CD14-positive monocyte (primary cell): ENCODE results near the gene LENG1. TPM values are rescaled to one million over a fixed set of nuclear protein-coding genes. Genes with fewer than 3 reads are reported as not detected.
A peak's percentile ranks its signal among the peaks of the same experiment; 100 is the strongest.

Experiments used
- DNase-seq, 3 donors: peaks; one replicate each; pipeline ENCODE4 v3.0.0-alpha.2; 2011 to 2022
- H2AFZ ChIP-seq: 2 replicates; pipeline ENCODE4 v1.6.0; 2012; ENCODE audit warnings: mild to moderate bottlenecking, low read depth, low read length, inconsistent platforms; ENCODE audit not compliant: insufficient read depth, poor library complexity, severe bottlenecking
- H3K27ac ChIP-seq, 2 donors: 1 replicate in 1 of 2; 2 replicates in 1 of 2; pipeline ENCODE4 v1.5.1; 2012 to 2013; ENCODE audit warnings: low read length in 2 of 2, control low read depth in 1 of 2, inconsistent platforms in 1 of 2, low read depth in 1 of 2, mild to moderate bottlenecking in 1 of 2
- H3K27me3 ChIP-seq, 2 donors: one replicate each; pipeline versions ENCODE4 v1.6.0 to v1.6.1; 2011 to 2013; ENCODE audit warnings: low read length in 2 of 2; ENCODE audit not compliant: control insufficient read depth in 2 of 2, insufficient read depth in 2 of 2
- H3K36me3 ChIP-seq, 2 donors: replicated peaks in 1 of 2; 1 replicate in 1 of 2; 2 replicates in 1 of 2; pipeline versions ENCODE4 v1.5.1 to v1.6.1; 2012 to 2013; ENCODE audit warnings: low read length in 2 of 2, control low read depth in 1 of 2, inconsistent platforms in 1 of 2, mild to moderate bottlenecking in 1 of 2; ENCODE audit not compliant: insufficient read depth in 2 of 2, control insufficient read depth in 1 of 2
- H3K4me1 ChIP-seq, 2 donors: 1 replicate in 1 of 2; 2 replicates in 1 of 2; pipeline versions ENCODE4 v1.5.1 to v1.6.1; 2012 to 2013; ENCODE audit warnings: low read length in 2 of 2, control low read depth in 1 of 2, inconsistent platforms in 1 of 2, mild to moderate bottlenecking in 1 of 2, moderate library complexity in 1 of 2; ENCODE audit not compliant: insufficient read depth in 2 of 2, control insufficient read depth in 1 of 2
- H3K4me2 ChIP-seq: replicated peaks from 2 replicates; pipeline ENCODE3; 2012; ENCODE audit warnings: low read length, moderate library complexity, mild to moderate bottlenecking; ENCODE audit not compliant: poor library complexity, severe bottlenecking; ENCODE audit errors: extremely low read depth
- H3K4me3 ChIP-seq, 3 experiments: fragments of 200-600 bp in 1 of 3; sonication (generic) in 1 of 3; replicated peaks in 1 of 3; 1 replicate in 2 of 3; 2 replicates in 1 of 3; pipeline ENCODE4 v1.5.1; 2011 to 2013; ENCODE audit warnings: low read length in 3 of 3, mild to moderate bottlenecking in 3 of 3, control low read depth in 2 of 3, low read depth in 2 of 3, inconsistent platforms in 1 of 3, moderate library complexity in 1 of 3
- H3K79me2 ChIP-seq: 2 replicates; pipeline ENCODE4 v1.6.0; 2012; ENCODE audit warnings: mild to moderate bottlenecking, control low read depth, inconsistent platforms, low read length, moderate library complexity; ENCODE audit not compliant: insufficient read depth
- H3K9ac ChIP-seq: 2 replicates; pipeline ENCODE4 v1.6.0; 2017; ENCODE audit warnings: low read length, mild to moderate bottlenecking; ENCODE audit not compliant: insufficient read depth, poor library complexity, severe bottlenecking
- H3K9me3 ChIP-seq, 2 donors: replicated peaks in 1 of 2; 1 replicate in 1 of 2; 2 replicates in 1 of 2; pipeline versions ENCODE4 v1.5.1 to v1.6.1; 2012 to 2013; ENCODE audit warnings: low read length in 2 of 2, control low read depth in 1 of 2; ENCODE audit not compliant: control insufficient read depth in 1 of 2, insufficient read depth in 1 of 2
- H4K20me1 ChIP-seq: 2 replicates; pipeline ENCODE4 v1.6.0; 2012; ENCODE audit warnings: mild to moderate bottlenecking, low read length, control low read depth, moderate library complexity; ENCODE audit not compliant: insufficient read depth
- H3K27ac Mint-ChIP-seq, 7 donors: one replicate each; pipeline ENCODE4 v1.8.0; 2020; ENCODE audit warnings: mild to moderate bottlenecking in 7 of 7, mixed read lengths in 7 of 7, moderate library complexity in 6 of 7, inconsistent platforms in 2 of 7
- H3K27me3 Mint-ChIP-seq, 3 donors: one replicate each; pipeline ENCODE4 v1.8.0; 2021 to 2022; ENCODE audit warnings: low read depth in 3 of 3, mild to moderate bottlenecking in 3 of 3, mixed read lengths in 3 of 3, moderate library complexity in 3 of 3, inconsistent platforms in 1 of 3
- H3K36me3 Mint-ChIP-seq, 2 donors: one replicate each; pipeline ENCODE4 v1.8.0; 2020; ENCODE audit warnings: mixed read lengths in 2 of 2, inconsistent platforms in 1 of 2, mild to moderate bottlenecking in 1 of 2
- H3K4me1 Mint-ChIP-seq: one replicate; pipeline ENCODE4 v1.8.0; 2020; ENCODE audit warnings: mild to moderate bottlenecking, mixed read lengths
- H3K4me3 Mint-ChIP-seq, 2 donors: one replicate each; pipeline ENCODE4 v1.8.0; 2020; ENCODE audit warnings: mild to moderate bottlenecking in 2 of 2, mixed read lengths in 2 of 2, moderate library complexity in 1 of 2
- H3K9me3 Mint-ChIP-seq, 7 donors: one replicate each; pipeline ENCODE4 v1.8.0; 2020 to 2022; ENCODE audit warnings: mixed read lengths in 7 of 7, mild to moderate bottlenecking in 6 of 7, moderate library complexity in 6 of 7, inconsistent platforms in 2 of 7
- WGBS: methylation state at CpG from one replicate; pipeline ENCODE4 v1.1.5; 2013; ENCODE audit warnings: missing lambda C conversion rate; ENCODE audit not compliant: insufficient coverage; 5-methylcytosine and 5-hydroxymethylcytosine counted together
- intact Hi-C, 2 donors: fragments of 100-400 bp; cut with micrococcal nuclease; formaldehyde crosslinking; loops; one replicate each; pipeline versions ENCODE4 v1.15.0 to v1.15.1; 2023
- polyA plus RNA-seq, 3 donors: library from polyadenylated mRNA; depleted of rRNA in 1 of 3; unstranded in 2 of 3; stranded (reverse) in 1 of 3; fragments of 300-500 nt in 2 of 3; fragments of >200 nt in 1 of 3; fragmentation: Illumina TruSeq in 2 of 3; gene quantifications; 1 replicate in 2 of 3; 2 replicates in 1 of 3; pipeline ENCODE4 v1.2.3, GENCODE V29; 2012 to 2021
- TF ChIP-seq, protein P1 (sequence below): fragments of 200-600 bp; IDR thresholded peaks from one replicate; pipeline ENCODE4 v1.8.0; 2022; ENCODE audit warnings: antibody characterized with exemption, mild to moderate bottlenecking

Gene LENG1
- polyA plus RNA-seq, 3 donors: 3.4 to 5.4 (median 4.2) TPM

DNA sequence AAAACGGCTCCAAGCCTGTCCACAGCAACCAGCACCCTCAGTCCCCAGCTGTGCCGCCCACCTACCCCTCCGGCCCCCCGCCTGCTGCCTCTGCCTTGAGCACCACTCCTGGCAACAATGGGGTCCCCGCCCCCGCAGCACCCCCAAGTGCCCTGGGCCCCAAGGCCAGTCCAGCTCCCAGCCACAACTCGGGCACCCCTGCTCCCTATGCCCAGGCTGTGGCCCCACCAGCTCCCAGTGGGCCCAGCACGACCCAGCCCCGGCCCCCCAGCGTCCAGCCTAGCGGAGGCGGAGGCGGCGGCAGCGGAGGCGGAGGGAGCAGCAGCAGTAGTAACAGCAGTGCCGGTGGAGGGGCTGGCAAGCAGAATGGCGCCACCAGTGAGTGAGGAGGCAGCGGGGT lies 11.4 kb downstream of the LENG1 start:
- H3K9me3 ChIP-seq: no peaks in the 10 kb centered on the region
- H3K36me3 Mint-ChIP-seq: peaks cover 85 to 95% of the 10 kb centered on the region in 2 donors
- H3K4me3 ChIP-seq: no peak overlapping the region
- no peaks in the 10 kb centered on the region for H3K4me1 ChIP-seq
- no peak overlapping the region for H3K4me3 Mint-ChIP-seq
- peaks cover 0 to 2% (median 0%) of the 10 kb centered on the region in 3 donors for H3K27me3 Mint-ChIP-seq
- 94% methylated on average over 18 of the region's 19 CpGs for WGBS
- H3K27ac ChIP-seq: no peak overlapping the region
- no peak for DNase-seq
- intact Hi-C loops: no loop called here
- H3K4me2 ChIP-seq: no peak overlapping the region
- peaks cover 92 to 99% of the 10 kb centered on the region in 2 donors for H3K36me3 ChIP-seq
- TF ChIP-seq, protein P1, sequence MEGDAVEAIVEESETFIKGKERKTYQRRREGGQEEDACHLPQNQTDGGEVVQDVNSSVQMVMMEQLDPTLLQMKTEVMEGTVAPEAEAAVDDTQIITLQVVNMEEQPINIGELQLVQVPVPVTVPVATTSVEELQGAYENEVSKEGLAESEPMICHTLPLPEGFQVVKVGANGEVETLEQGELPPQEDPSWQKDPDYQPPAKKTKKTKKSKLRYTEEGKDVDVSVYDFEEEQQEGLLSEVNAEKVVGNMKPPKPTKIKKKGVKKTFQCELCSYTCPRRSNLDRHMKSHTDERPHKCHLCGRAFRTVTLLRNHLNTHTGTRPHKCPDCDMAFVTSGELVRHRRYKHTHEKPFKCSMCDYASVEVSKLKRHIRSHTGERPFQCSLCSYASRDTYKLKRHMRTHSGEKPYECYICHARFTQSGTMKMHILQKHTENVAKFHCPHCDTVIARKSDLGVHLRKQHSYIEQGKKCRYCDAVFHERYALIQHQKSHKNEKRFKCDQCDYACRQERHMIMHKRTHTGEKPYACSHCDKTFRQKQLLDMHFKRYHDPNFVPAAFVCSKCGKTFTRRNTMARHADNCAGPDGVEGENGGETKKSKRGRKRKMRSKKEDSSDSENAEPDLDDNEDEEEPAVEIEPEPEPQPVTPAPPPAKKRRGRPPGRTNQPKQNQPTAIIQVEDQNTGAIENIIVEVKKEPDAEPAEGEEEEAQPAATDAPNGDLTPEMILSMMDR: no peak
- peaks cover 82% of the 10 kb centered on the region for H4K20me1 ChIP-seq
- no peaks in the 10 kb centered on the region for H3K4me1 Mint-ChIP-seq
- no peaks in the 10 kb centered on the region for H3K9me3 Mint-ChIP-seq
- H3K9ac ChIP-seq: no peak overlapping the region
- peak overlapping the region in 1 of 7 donors; percentile 6 for H3K27ac Mint-ChIP-seq
- no peak overlapping the region for H2AFZ ChIP-seq
- peaks cover 3% of the 10 kb centered on the region for H3K79me2 ChIP-seq
- no peaks in the 10 kb centered on the region for H3K27me3 ChIP-seq

DNA sequence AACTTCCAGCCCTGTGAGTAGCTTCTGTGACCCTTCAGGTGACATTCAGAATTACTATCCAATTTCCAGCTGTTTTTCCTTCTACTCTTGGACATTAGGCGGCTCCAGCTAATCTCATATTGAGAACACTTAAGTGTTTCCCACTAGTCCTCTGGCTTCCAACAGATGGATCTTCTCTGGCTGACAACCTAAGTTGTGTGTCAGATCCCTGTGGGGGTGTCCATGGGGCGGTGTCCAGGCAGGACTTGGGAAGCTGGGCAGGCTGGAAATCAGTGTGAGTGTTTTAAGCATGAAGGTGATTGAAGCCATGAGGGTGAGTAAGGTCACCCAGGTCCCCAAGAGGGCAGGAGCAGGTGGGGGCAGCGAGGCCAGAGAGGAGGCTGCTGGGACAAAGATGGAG lies 11.8 kb downstream of the LENG1 start:
- H3K4me3 ChIP-seq: no peak overlapping the region
- H3K36me3 ChIP-seq: peaks cover 93 to 99% of the 10 kb centered on the region in 2 donors
- Mint-ChIP-seq H3K9me3 (no peaks in the 10 kb centered on the region), H3K4me1 (no peaks in the 10 kb centered on the region), H3K36me3 (peaks cover 87 to 98% of the 10 kb centered on the region in 2 donors), H3K4me3 (no peak overlapping the region), H3K27ac (peak overlapping the region in 2 of 7 donors; percentile 6 to 9), H3K27me3 (peaks cover 0 to 2% (median 0%) of the 10 kb centered on the region in 3 donors)
- DNase-seq: no peak
- H2AFZ ChIP-seq: no peak overlapping the region
- no peak overlapping the region for H3K9ac ChIP-seq
- intact Hi-C loops: no loop called here
- no peak overlapping the region for H3K4me2 ChIP-seq
- peaks cover 8% of the 10 kb centered on the region for H3K79me2 ChIP-seq
- no peaks in the 10 kb centered on the region for H3K27me3 ChIP-seq
- H3K4me1 ChIP-seq: no peaks in the 10 kb centered on the region
- 86% methylated on average over 1 of the region's 3 CpGs for WGBS
- H3K27ac ChIP-seq: no peak overlapping the region
- no peaks in the 10 kb centered on the region for H3K9me3 ChIP-seq
- H4K20me1 ChIP-seq: peaks cover 82% of the 10 kb centered on the region
- TF ChIP-seq, protein P1: no peak
